HCT116 (cell line): ENCODE results near the gene INSYN1. TPM values are rescaled to one million over a fixed set of nuclear protein-coding genes. Genes with fewer than 3 reads are reported as not detected.

Experiments
- ATAC-seq: fragments of 200-7000 bp; cut with Tn5 transposase; 2 replicates; pipeline ENCODE4 v1.9.1; 2020; ENCODE audit warnings: mild to moderate bottlenecking, moderate library complexity
- BruUV-seq: library from RNA; stranded (reverse); fragments of 400-500 nt; replicated peaks from 2 replicates; lab custom pipeline; 2021; lab: Mats Ljungman, UMichigan
- CTCF ChIA-PET: fragments of 300-600 bp; sonication (Branson Sonifier 250); formaldehyde crosslinking; loops from one replicate; lab custom pipeline; 2021; ENCODE audit warnings: antibody characterized with exemption; lab: Charles Lee
- POLR2A ChIA-PET: fragments of 300-600, 350-600 bp; sonication (Branson Sonifier 250); formaldehyde crosslinking; loops from one replicate; lab custom pipeline; 2021; ENCODE audit warnings: antibody characterized with exemption; lab: Charles Lee
- RAD21 ChIA-PET, 2 experiments: fragments of 300-600 bp; sonication (Branson Sonifier 250); formaldehyde crosslinking; loops; one replicate each; lab custom pipeline; 2023; ENCODE audit warnings: low total read pairs in 2 of 2; ENCODE audit not compliant: uncharacterized antibody in 2 of 2, unreplicated experiment in 2 of 2, low non-redundant PET in 1 of 2; lab: Charles Lee
- DNase-seq: peaks from one replicate; pipeline ENCODE4 v3.0.0-alpha.2; 2010; ENCODE audit warnings: low read depth, low spot score
- H2AFZ ChIP-seq: fragments of 200-600 bp; shearing (Covaris generic), sonication (generic); 2 replicates; pipeline ENCODE4 v1.6.1; 2017; ENCODE audit warnings: low read depth, mixed run types, mixed read lengths, antibody characterized with exemption, low read length; ENCODE audit not compliant: poor library complexity, severe bottlenecking
- H3K27ac ChIP-seq: 2 replicates; pipeline ENCODE4 v1.5.1; 2012; ENCODE audit warnings: low read depth, low read length
- H3K27me3 ChIP-seq: fragments of 200-600 bp; sonication (generic); 2 replicates; pipeline ENCODE4 v1.6.1; 2016; ENCODE audit warnings: mixed run types, low read length, mixed read lengths; ENCODE audit not compliant: insufficient read depth
- H3K36me3 ChIP-seq, 2 experiments: fragments of 200-500 bp in 1 of 2; fragments of 200-600 bp in 1 of 2; sonication (Bioruptor generic) in 1 of 2; sonication (generic) in 1 of 2; 2 replicates each; pipeline versions ENCODE4 v1.5.1 to v1.6.1; 2014 to 2016; ENCODE audit warnings: low read length in 2 of 2, inconsistent platforms in 1 of 2, mixed read lengths in 1 of 2, mixed run types in 1 of 2; ENCODE audit not compliant: insufficient read depth in 2 of 2, control insufficient read depth in 1 of 2
- H3K4me1 ChIP-seq, 2 experiments: fragments of 200-600 bp in 1 of 2; sonication (generic) in 1 of 2; 2 replicates each; pipeline versions ENCODE4 v1.5.1 to v1.6.1; 2012 to 2017; ENCODE audit warnings: low read length in 2 of 2, inconsistent platforms in 1 of 2, mild to moderate bottlenecking in 1 of 2, mixed read lengths in 1 of 2, mixed run types in 1 of 2, moderate library complexity in 1 of 2; ENCODE audit not compliant: insufficient read depth in 2 of 2, control insufficient read depth in 1 of 2
- H3K4me2 ChIP-seq: fragments of 200-600 bp; sonication (generic); 2 replicates; pipeline ENCODE4 v1.6.1; 2017; ENCODE audit warnings: mixed run types, low read length, mixed read lengths
- H3K4me3 ChIP-seq, 2 experiments: fragments of 200-600 bp in 1 of 2; sonication (generic) in 1 of 2; replicated peaks in 1 of 2; 2 replicates each; pipeline ENCODE4 v1.5.1; 2011 to 2016; ENCODE audit warnings: low read length in 2 of 2, control low read depth in 1 of 2, low read depth in 1 of 2, mild to moderate bottlenecking in 1 of 2, mixed read lengths in 1 of 2, mixed run types in 1 of 2
- H3K79me2 ChIP-seq: fragments of 200-600 bp; sonication (generic); 2 replicates; pipeline ENCODE4 v1.6.1; 2017; ENCODE audit warnings: mild to moderate bottlenecking, mixed run types, low read length, moderate library complexity, mixed read lengths; ENCODE audit not compliant: insufficient read depth
- H3K9ac ChIP-seq: fragments of 200-600 bp; sonication (generic); 2 replicates; pipeline ENCODE4 v1.6.1; 2016; ENCODE audit warnings: low read length, mixed read lengths
- H3K9me2 ChIP-seq: fragments of 200-600 bp; sonication (generic), shearing (Covaris generic); 2 replicates; pipeline ENCODE4 v1.6.1; 2017; ENCODE audit warnings: mixed run types, mild to moderate bottlenecking, moderate library complexity; ENCODE audit not compliant: insufficient read depth
- H3K9me3 ChIP-seq, 2 experiments: fragments of 200-500 bp in 1 of 2; fragments of 200-600 bp in 1 of 2; sonication (Bioruptor generic) in 1 of 2; sonication (generic) in 1 of 2; 2 replicates each; pipeline ENCODE4 v1.6.1; 2014 to 2017; ENCODE audit warnings: low read length in 2 of 2, mixed read lengths in 2 of 2, inconsistent platforms in 1 of 2, low read depth in 1 of 2, mild to moderate bottlenecking in 1 of 2, mixed run types in 1 of 2, moderate library complexity in 1 of 2; ENCODE audit not compliant: control insufficient read depth in 1 of 2, insufficient read depth in 1 of 2
- H4K20me1 ChIP-seq: fragments of 200-600 bp; sonication (generic), shearing (Covaris generic); 2 replicates; pipeline ENCODE4 v1.6.1; 2017; ENCODE audit warnings: mixed run types, mild to moderate bottlenecking, moderate library complexity; ENCODE audit not compliant: insufficient read depth
- CBX3 ChIP-seq: IDR thresholded peaks from 2 replicates; pipeline ENCODE4 v1.6.1; 2012; ENCODE audit warnings: low read depth
- CEBPB ChIP-seq: IDR thresholded peaks from 2 replicates; pipeline ENCODE4 v1.6.1; 2012; ENCODE audit warnings: low read depth
- EGR1 ChIP-seq: IDR thresholded peaks from 2 replicates; pipeline ENCODE4 v1.6.1; 2012; ENCODE audit warnings: low read depth
- EZH2 ChIP-seq: fragments of 200-600 bp; sonication (generic); IDR thresholded peaks from 2 replicates; pipeline ENCODE4 v1.6.1; 2017; ENCODE audit warnings: antibody characterized with exemption, mixed run types
- FOSL1 ChIP-seq: IDR thresholded peaks from 2 replicates; pipeline ENCODE4 v1.6.1; 2012; ENCODE audit warnings: low read depth
- JUND ChIP-seq: IDR thresholded peaks from 2 replicates; pipeline ENCODE4 v1.6.1; 2012
- POLR2A ChIP-seq: IDR thresholded peaks from 2 replicates; pipeline ENCODE4 v1.7.0; 2011; ENCODE audit warnings: borderline replicate concordance; ENCODE audit not compliant: insufficient read depth, insufficient read length; ENCODE audit errors: extremely low read depth
- POLR2AphosphoS5 ChIP-seq: IDR thresholded peaks from 2 replicates; pipeline ENCODE4 v1.6.1; 2011; ENCODE audit warnings: mild to moderate bottlenecking, low read depth, low read length, moderate library complexity
- RAD21 ChIP-seq: IDR thresholded peaks from 2 replicates; pipeline ENCODE4 v1.6.1; 2012; ENCODE audit warnings: low read depth, mild to moderate bottlenecking
- SIN3A ChIP-seq: IDR thresholded peaks from 2 replicates; pipeline ENCODE4 v1.6.1; 2012; ENCODE audit warnings: low read depth
- SRF ChIP-seq: IDR thresholded peaks from 2 replicates; pipeline ENCODE4 v1.6.1; 2012; ENCODE audit warnings: low read depth
- TCF7L2 ChIP-seq: IDR thresholded peaks from 2 replicates; pipeline ENCODE4 v1.7.0; 2011; ENCODE audit warnings: borderline replicate concordance, inconsistent platforms; ENCODE audit not compliant: insufficient read depth, insufficient read length; ENCODE audit errors: extremely low read depth
- YY1 ChIP-seq: IDR thresholded peaks from 2 replicates; pipeline ENCODE4 v1.6.1; 2011; ENCODE audit warnings: low read length, low read depth, moderate library complexity, mild to moderate bottlenecking; ENCODE audit not compliant: insufficient replicate concordance; ENCODE audit errors: extremely low read depth
- ZFX ChIP-seq: fragments of 450-650 bp; IDR thresholded peaks from 2 replicates; pipeline ENCODE4 v1.6.1; 2017
- ZNF274 ChIP-seq: fragments of 200-500 bp; sonication (Bioruptor generic); IDR thresholded peaks from 2 replicates; pipeline ENCODE4 v1.6.1; 2014; ENCODE audit warnings: mild to moderate bottlenecking, low read depth, low read length, inconsistent platforms
- intact Hi-C: fragments of 100-400 bp; cut with micrococcal nuclease; formaldehyde crosslinking; loops from 2 replicates; pipeline ENCODE4 v1.10.0; 2022
- total RNA-seq: library from RNA; stranded (reverse); gene quantifications from one replicate; pipeline ENCODE4 v1.2.1, GENCODE V29; 2021; ENCODE audit not compliant: unreplicated experiment
- TF ChIP-seq, protein P1 (sequence below): IDR thresholded peaks from 2 replicates; pipeline ENCODE4 v1.6.1; 2011; ENCODE audit warnings: mild to moderate bottlenecking, low read length, moderate library complexity; ENCODE audit not compliant: insufficient replicate concordance; ENCODE audit errors: extremely low read depth
- TF ChIP-seq, protein P2 (sequence below): IDR thresholded peaks from 2 replicates; pipeline ENCODE4 v1.6.1; 2012; ENCODE audit warnings: low read depth
- TF ChIP-seq, protein P3 (sequence below): IDR thresholded peaks from 2 replicates; pipeline ENCODE4 v1.6.1; 2012
- TF ChIP-seq, protein P4 (sequence below): IDR thresholded peaks from 2 replicates; pipeline ENCODE4 v1.6.1; 2012

INSYN1 gene
- total RNA-seq, 1 experiment from 2014 or later = 2.0 TPM

DNA sequence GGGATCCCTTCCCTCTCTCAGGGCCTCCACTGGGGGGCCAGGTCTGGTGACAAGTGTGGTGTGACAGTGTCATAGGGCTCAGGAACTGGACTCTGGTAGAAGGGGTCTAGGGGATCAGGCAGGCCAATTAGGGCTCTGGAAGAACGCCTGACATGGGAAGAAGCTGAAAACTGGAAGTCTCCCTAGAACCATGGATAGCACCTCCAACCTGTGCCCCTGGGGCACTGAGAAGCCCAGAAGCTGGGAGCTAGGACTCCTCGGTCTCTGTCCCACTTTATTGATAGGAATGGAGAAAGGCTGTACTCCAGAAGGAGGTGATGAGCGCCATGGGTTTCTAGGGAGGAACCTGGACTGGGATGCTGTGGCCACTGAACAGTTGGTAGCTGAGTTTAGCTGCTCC, 30.7 kb downstream of the INSYN1 start:
- no peak for DNase-seq
- TF ChIP-seq, protein P1, sequence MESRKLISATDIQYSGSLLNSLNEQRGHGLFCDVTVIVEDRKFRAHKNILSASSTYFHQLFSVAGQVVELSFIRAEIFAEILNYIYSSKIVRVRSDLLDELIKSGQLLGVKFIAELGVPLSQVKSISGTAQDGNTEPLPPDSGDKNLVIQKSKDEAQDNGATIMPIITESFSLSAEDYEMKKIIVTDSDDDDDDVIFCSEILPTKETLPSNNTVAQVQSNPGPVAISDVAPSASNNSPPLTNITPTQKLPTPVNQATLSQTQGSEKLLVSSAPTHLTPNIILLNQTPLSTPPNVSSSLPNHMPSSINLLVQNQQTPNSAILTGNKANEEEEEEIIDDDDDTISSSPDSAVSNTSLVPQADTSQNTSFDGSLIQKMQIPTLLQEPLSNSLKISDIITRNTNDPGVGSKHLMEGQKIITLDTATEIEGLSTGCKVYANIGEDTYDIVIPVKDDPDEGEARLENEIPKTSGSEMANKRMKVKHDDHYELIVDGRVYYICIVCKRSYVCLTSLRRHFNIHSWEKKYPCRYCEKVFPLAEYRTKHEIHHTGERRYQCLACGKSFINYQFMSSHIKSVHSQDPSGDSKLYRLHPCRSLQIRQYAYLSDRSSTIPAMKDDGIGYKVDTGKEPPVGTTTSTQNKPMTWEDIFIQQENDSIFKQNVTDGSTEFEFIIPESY = no peak
- no peak for TF ChIP-seq ZFX
- TF ChIP-seq, protein P2, sequence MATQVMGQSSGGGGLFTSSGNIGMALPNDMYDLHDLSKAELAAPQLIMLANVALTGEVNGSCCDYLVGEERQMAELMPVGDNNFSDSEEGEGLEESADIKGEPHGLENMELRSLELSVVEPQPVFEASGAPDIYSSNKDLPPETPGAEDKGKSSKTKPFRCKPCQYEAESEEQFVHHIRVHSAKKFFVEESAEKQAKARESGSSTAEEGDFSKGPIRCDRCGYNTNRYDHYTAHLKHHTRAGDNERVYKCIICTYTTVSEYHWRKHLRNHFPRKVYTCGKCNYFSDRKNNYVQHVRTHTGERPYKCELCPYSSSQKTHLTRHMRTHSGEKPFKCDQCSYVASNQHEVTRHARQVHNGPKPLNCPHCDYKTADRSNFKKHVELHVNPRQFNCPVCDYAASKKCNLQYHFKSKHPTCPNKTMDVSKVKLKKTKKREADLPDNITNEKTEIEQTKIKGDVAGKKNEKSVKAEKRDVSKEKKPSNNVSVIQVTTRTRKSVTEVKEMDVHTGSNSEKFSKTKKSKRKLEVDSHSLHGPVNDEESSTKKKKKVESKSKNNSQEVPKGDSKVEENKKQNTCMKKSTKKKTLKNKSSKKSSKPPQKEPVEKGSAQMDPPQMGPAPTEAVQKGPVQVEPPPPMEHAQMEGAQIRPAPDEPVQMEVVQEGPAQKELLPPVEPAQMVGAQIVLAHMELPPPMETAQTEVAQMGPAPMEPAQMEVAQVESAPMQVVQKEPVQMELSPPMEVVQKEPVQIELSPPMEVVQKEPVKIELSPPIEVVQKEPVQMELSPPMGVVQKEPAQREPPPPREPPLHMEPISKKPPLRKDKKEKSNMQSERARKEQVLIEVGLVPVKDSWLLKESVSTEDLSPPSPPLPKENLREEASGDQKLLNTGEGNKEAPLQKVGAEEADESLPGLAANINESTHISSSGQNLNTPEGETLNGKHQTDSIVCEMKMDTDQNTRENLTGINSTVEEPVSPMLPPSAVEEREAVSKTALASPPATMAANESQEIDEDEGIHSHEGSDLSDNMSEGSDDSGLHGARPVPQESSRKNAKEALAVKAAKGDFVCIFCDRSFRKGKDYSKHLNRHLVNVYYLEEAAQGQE = no peak
- TF ChIP-seq TCF7L2 = no peak
- TF ChIP-seq POLR2AphosphoS5 = no peak
- TF ChIP-seq YY1 = no peak
- no peak for TF ChIP-seq CEBPB
- TF ChIP-seq, protein P3, sequence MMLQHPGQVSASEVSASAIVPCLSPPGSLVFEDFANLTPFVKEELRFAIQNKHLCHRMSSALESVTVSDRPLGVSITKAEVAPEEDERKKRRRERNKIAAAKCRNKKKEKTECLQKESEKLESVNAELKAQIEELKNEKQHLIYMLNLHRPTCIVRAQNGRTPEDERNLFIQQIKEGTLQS = no peak
- TF ChIP-seq, protein P4, sequence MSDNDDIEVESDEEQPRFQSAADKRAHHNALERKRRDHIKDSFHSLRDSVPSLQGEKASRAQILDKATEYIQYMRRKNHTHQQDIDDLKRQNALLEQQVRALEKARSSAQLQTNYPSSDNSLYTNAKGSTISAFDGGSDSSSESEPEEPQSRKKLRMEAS = no peak
- TF ChIP-seq JUND = no peak
- no peak for TF ChIP-seq EZH2
- no peak for TF ChIP-seq POLR2A
- no peak for TF ChIP-seq SRF
- TF ChIP-seq FOSL1 = no peak
- no peak for TF ChIP-seq ZNF274
- no peak for TF ChIP-seq CBX3
- no peak for TF ChIP-seq RAD21
- no peak for TF ChIP-seq EGR1
- no peak for TF ChIP-seq SIN3A
- TF ChIP-seq, all 23 proteins: peak for 0
- H3K4me3 ChIP-seq = no peak overlapping the region
- no peaks in the 10 kb centered on the region for H3K9me3 ChIP-seq
- POLR2A ChIA-PET = no interaction called here
- ATAC-seq = no peak
- intact Hi-C loops = no loop called here
- H3K9ac ChIP-seq = no peak overlapping the region
- H2AFZ ChIP-seq = no peak overlapping the region
- CTCF ChIA-PET = no interaction called here
- H4K20me1 ChIP-seq = no peaks in the 10 kb centered on the region
- no peaks in the 10 kb centered on the region for H3K9me2 ChIP-seq
- BruUV-seq = no TSS peak
- no peaks in the 10 kb centered on the region for H3K36me3 ChIP-seq
- H3K79me2 ChIP-seq = no peaks in the 10 kb centered on the region
- H3K4me2 ChIP-seq = no peak overlapping the region
- H3K27me3 ChIP-seq = no peaks in the 10 kb centered on the region
- RAD21 ChIA-PET = no interaction called here
- no peak overlapping the region for H3K27ac ChIP-seq
- H3K4me1 ChIP-seq = no peaks in the 10 kb centered on the region
